CD4-positive, alpha-beta T cell treated with Interleukin-15 for 1 hour (primary cell): ENCODE results near the gene BAG3.
"Not testable (repeated sequence)": the region's sequence is repeated elsewhere in the genome, so short reads cannot be mapped to it uniquely, and the experiment has no call there.

ENCODE experiments used
- DNase-seq: peaks from one replicate; pipeline ENCODE4 v3.0.0-alpha.2; 2020

Gene BAG3

GRCh38 chr10:119650692-119651513, at the start of gene BAG3:
Gene BAG3, plus strand, starts transcription at chr10:119651380. Its CDS starts 296 bp downstream, at chr10:119651676.
- peak; percentile 81 for DNase-seq

- DNase-seq = no peak
Observed at GRCh38 chr10:119602241-119603095, 48.7 kb upstream of the BAG3 start.

- no peak for DNase-seq
Observed at GRCh38 chr10:119604468-119604867, 46.7 kb upstream of the BAG3 start.

DNA sequence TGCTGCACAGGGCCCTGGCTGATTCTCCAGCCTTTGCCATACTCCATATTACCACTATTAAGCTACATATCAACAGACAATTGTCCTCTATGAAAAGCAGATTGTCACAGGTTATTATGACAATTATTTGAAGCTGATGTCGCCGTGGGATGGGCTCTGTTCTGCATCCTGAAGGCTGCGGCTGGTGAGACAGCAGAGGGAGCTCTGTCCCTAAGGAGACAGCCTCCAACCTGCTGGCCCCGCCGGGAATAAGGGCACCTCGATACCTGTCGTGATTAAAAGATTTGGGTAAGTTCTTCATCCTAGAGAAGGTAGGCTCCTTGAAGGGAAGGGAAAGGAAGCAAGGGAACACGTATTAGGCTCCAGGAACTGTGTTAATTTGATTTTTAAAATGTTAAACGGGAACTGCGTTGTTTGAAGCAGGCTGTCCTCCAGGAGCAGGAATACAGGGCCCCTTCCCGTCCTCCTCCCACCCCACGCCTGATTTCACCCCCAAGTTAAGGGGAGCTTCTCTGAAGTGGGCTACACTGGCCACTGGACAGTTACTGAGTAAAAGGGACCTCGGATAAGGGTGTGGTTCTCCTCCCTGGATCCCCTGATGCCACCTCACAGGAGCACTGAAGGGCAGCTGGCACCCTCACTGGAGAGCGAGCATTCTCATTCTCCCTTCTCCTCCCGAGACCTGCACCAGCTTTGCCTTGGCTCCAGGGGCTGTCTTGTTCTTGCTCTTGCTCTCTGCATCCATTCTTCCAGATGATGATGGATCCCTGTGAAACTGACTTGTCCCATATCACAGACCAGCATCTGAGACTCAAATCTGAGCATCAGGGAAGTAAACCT, 42.6 kb upstream of the BAG3 start:
- DNase-seq = no peak

DNA sequence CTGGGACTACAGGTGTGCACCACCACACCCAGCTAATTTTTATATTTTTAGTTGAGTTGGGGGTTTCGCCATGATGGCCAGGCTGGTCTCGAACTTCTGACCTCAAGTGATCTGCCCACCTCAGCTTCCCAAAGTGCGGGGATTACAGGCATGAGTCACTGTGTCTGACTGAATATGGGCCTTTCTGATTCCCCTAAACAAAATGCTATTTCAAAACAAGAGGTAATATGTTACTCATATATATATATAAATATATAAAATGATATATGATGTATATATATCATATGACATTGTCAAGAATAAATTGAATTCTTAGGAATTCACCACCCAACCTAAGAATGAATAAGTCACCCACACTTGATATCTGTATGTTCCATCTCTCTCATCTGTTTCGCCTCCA, 41.7 kb upstream of the BAG3 start:
- DNase-seq = no peak

GRCh38 chr10:119611433-119611832, 39.7 kb upstream of the BAG3 start:
- DNase-seq = no peak

DNA sequence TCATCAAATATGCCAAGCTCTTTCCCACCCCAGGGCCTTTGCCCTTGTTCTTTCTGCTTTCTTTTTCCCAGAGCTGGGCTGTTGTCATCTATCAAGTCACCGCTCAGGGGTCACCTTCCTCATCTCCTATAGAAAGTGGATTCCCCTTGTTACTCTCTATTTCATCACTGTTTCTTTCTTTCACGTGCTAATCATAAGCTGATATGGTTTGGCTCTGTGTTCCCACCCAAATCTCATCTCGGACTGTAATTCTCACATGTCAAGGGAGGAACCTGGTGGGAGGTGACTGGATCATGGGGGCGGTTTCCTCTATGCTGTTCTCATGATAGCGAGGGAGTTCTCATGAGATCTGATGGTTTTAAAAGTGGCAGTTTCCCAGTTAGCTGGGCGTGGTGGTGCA, 37.4 kb upstream of the BAG3 start:
- DNase-seq = no peak

DNA sequence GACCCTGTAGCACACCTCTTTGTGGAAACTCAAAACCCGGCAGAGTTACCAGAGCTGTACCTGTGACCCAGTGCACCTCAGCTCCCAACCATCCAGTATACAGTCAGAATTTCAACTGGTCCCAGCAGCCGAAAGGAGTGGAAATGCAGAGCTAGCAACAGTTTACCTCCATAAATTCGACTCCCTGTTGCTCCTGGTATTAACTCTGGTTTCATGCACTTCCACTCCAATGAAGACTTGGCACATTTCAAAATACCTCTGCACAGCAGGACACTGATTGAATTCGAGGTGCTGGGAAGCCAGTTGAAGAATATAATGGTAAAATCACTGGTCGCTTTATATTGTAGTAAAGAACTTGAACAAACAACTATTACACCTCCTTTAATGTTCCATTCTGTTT, 36.5 kb upstream of the BAG3 start:
- DNase-seq = no peak

GRCh38 chr10:119616882-119617570, 34.2 kb upstream of the BAG3 start:
- no peak for DNase-seq

- DNase-seq = no peak
Observed at GRCh38 chr10:119619215-119619614, 32.0 kb upstream of the BAG3 start.

- DNase-seq = not testable (repeated sequence)
Observed at GRCh38 chr10:119619811-119620210, 31.4 kb upstream of the BAG3 start.

- no peak for DNase-seq
Observed at GRCh38 chr10:119620241-119621077, 30.7 kb upstream of the BAG3 start.

GRCh38 chr10:119621078-119621384, 30.1 kb upstream of the BAG3 start:
- DNase-seq = no peak

- DNase-seq = no peak
Observed at GRCh38 chr10:119625570-119626280, 25.5 kb upstream of the BAG3 start.

DNA sequence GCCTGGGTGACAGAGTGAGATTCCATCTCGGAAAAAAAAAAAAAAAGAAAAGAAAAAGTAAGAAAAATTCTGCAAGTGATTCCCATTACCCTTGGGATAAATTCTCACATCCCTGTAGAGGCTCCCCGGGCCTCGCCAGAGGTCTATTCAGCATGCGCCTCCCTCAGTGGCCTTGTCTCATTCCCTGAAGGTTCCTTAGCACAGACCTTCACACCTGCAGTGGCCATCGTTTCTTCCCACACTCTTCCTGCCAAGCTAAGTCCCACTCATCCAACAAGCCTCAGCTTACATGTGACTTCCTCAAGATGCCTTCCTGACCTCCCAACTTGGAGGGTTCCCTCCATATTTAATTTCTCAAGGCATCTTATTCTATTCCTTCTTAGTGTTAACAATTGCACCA, 20.9 kb upstream of the BAG3 start:
- DNase-seq = no peak

GRCh38 chr10:119633538-119634218, 17.5 kb upstream of the BAG3 start:
- DNase-seq = no peak

- no peak for DNase-seq
Observed at GRCh38 chr10:119634219-119634544, 17.0 kb upstream of the BAG3 start.

GRCh38 chr10:119637631-119638030, 13.5 kb upstream of the BAG3 start:
- no peak for DNase-seq

DNA sequence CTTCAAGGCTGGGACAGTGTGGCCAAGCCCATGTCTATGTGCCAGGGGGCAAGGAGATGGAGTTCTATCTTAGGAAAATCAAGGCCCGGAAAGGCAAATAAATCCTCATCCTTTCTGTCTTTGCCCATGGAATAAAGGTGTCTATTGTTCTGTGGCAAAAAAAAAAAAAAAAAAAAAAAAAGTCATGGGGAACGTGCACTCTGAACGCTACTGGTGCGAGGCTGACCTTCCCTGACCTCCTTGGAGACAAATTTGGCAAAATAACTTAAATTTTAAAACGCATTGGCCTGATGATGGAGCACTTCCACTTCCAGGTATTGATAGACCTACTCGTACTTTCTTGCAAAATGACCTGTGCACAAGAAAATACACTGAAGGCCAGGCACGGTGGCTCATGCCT, 12.2 kb upstream of the BAG3 start:
- no peak for DNase-seq

- no peak for DNase-seq
Observed at GRCh38 chr10:119640384-119640783, 10.8 kb upstream of the BAG3 start.
